ENCODE results near the gene ADGRV1.

Gene ADGRV1

GRCh38 chr5:90875456-90875855 is 316.9 kb downstream of the ADGRV1 start:
- no peak for TF ChIP-seq POLR2AphosphoS5 (IDR thresholded peaks at IDR 0.05; ENCODE audit: low read depth)
- no peaks in the 10 kb centered on the region for H3K27me3 ChIP-seq (ENCODE audit: insufficient read depth, poor library complexity, severe bottlenecking)
- DNase-seq (ENCODE audit: low read depth in 1 of 2, low spot score in 1 of 2): no peak
- H3K27ac ChIP-seq (replicated peaks): no peak overlapping the region
- H3K4me3 ChIP-seq (replicated peaks; ENCODE audit: insufficient read depth, low read length): no peak overlapping the region

- Histone ChIP-seq H3K4me3 (replicated peaks; ENCODE audit: insufficient read depth, low read length) (no peak overlapping the region), H3K27ac (replicated peaks) (no peak overlapping the region), H3K27me3 (ENCODE audit: insufficient read depth, poor library complexity, severe bottlenecking) (no peaks in the 10 kb centered on the region)
- no peak for DNase-seq (ENCODE audit: low read depth in 1 of 2, low spot score in 1 of 2)
- TF ChIP-seq GABPA (IDR thresholded peaks at IDR 0.05; ENCODE audit: low read depth) (no peak), POLR2AphosphoS5 (IDR thresholded peaks at IDR 0.05; ENCODE audit: low read depth) (no peak)
Observed at GRCh38 chr5:90876366-90876765, 317.8 kb downstream of the ADGRV1 start.

GRCh38 chr5:90877049-90877448 is 318.5 kb downstream of the ADGRV1 start:
- Histone ChIP-seq H3K4me3 (replicated peaks; ENCODE audit: insufficient read depth, low read length) (no peak overlapping the region), H3K27ac (replicated peaks) (no peak overlapping the region), H3K27me3 (ENCODE audit: insufficient read depth, poor library complexity, severe bottlenecking) (no peaks in the 10 kb centered on the region)
- TF ChIP-seq REST (IDR thresholded peaks at IDR 0.05; ENCODE audit: insufficient replicate concordance, low read depth) (no peak), SPI1 (IDR thresholded peaks at IDR 0.05; ENCODE audit: borderline replicate concordance, low read depth) (no peak), GABPA (IDR thresholded peaks at IDR 0.05; ENCODE audit: low read depth) (no peak), CTCF (IDR thresholded peaks at IDR 0.05; ENCODE audit: insufficient read depth, low read length) (no peak), POLR2AphosphoS5 (IDR thresholded peaks at IDR 0.05; ENCODE audit: low read depth) (no peak)
- no peak for DNase-seq (ENCODE audit: low read depth in 1 of 2, low spot score in 1 of 2)

- H3K4me3 ChIP-seq (replicated peaks; ENCODE audit: insufficient read depth, low read length): no peak overlapping the region
- no peak for TF ChIP-seq CTCF (IDR thresholded peaks at IDR 0.05; ENCODE audit: insufficient read depth, low read length)
- TF ChIP-seq SPI1 (IDR thresholded peaks at IDR 0.05; ENCODE audit: borderline replicate concordance, low read depth): no peak
- no peak for TF ChIP-seq POLR2AphosphoS5 (IDR thresholded peaks at IDR 0.05; ENCODE audit: low read depth)
- TF ChIP-seq GABPA (IDR thresholded peaks at IDR 0.05; ENCODE audit: low read depth): no peak
- no peak for TF ChIP-seq REST (IDR thresholded peaks at IDR 0.05; ENCODE audit: insufficient replicate concordance, low read depth)
- no peaks in the 10 kb centered on the region for H3K27me3 ChIP-seq (ENCODE audit: insufficient read depth, poor library complexity, severe bottlenecking)
- no peak overlapping the region for H3K27ac ChIP-seq (replicated peaks)
- no peak for DNase-seq (ENCODE audit: low read depth in 1 of 2, low spot score in 1 of 2)
Observed at GRCh38 chr5:90878081-90878480, 319.5 kb downstream of the ADGRV1 start.

- Histone ChIP-seq H3K4me3 (replicated peaks; ENCODE audit: insufficient read depth, low read length) (no peak overlapping the region), H3K27ac (replicated peaks) (no peak overlapping the region), H3K27me3 (ENCODE audit: insufficient read depth, poor library complexity, severe bottlenecking) (no peaks in the 10 kb centered on the region)
- TF ChIP-seq GABPA (IDR thresholded peaks at IDR 0.05; ENCODE audit: low read depth): no peak
- TF ChIP-seq CTCF (IDR thresholded peaks at IDR 0.05; ENCODE audit: insufficient read depth, low read length): no peak
- TF ChIP-seq REST (IDR thresholded peaks at IDR 0.05; ENCODE audit: insufficient replicate concordance, low read depth): no peak
- TF ChIP-seq POLR2AphosphoS5 (IDR thresholded peaks at IDR 0.05; ENCODE audit: low read depth): no peak
- TF ChIP-seq SPI1 (IDR thresholded peaks at IDR 0.05; ENCODE audit: borderline replicate concordance, low read depth): no peak
- DNase-seq (ENCODE audit: low read depth in 1 of 2, low spot score in 1 of 2): no peak
Observed at GRCh38 chr5:90878549-90879196, 320.1 kb downstream of the ADGRV1 start.

Measured in HL-60 (cell line).